IMR-90 (cell line): ENCODE results near the gene MPST. TPM values are rescaled to one million over a fixed set of nuclear protein-coding genes. Genes with fewer than 3 reads are reported as not detected.

Source experiments
- ATAC-seq: fragments of 200-7000 bp; cut with Tn5 transposase; 2 replicates; pipeline ENCODE4 v1.9.1; 2020; ENCODE audit warnings: low read depth, mild to moderate bottlenecking, moderate library complexity
- BruUV-seq: library from RNA; stranded (reverse); fragments of 400-500 nt; replicated peaks from 2 replicates; lab custom pipeline; 2021; lab: Mats Ljungman, UMichigan
- CTCF ChIA-PET: fragments of 300-600 bp; formaldehyde crosslinking; extraction: SDS; loops from one replicate; lab custom pipeline; 2021; ENCODE audit warnings: antibody characterized with exemption; lab: Yijun Ruan, JAX
- POLR2A ChIA-PET: fragments of 300-600 bp; sonication (Branson Sonifier 250); formaldehyde crosslinking; loops from one replicate; lab custom pipeline; 2022; ENCODE audit warnings: antibody characterized with exemption; ENCODE audit not compliant: unreplicated experiment; lab: Charles Lee
- DNase-seq: peaks from one replicate; pipeline ENCODE4 v3.0.0; 2013
- H2AFZ ChIP-seq: replicated peaks from 2 replicates; pipeline ENCODE3; 2013; ENCODE audit warnings: low read length, mild to moderate bottlenecking; ENCODE audit not compliant: poor library complexity
- H2AK5ac ChIP-seq: 2 replicates; pipeline ENCODE4 v1.6.1; 2013; ENCODE audit warnings: low read depth, low read length, inconsistent platforms
- H2AK9ac ChIP-seq: replicated peaks from 2 replicates; pipeline ENCODE3; 2013; ENCODE audit warnings: mild to moderate bottlenecking, low read depth, low read length, moderate library complexity; ENCODE audit not compliant: poor library complexity
- H2BK120ac ChIP-seq: 2 replicates; pipeline ENCODE4 v1.6.1; 2013; ENCODE audit warnings: low read depth, low read length, inconsistent platforms
- H2BK15ac ChIP-seq: 3 replicates; pipeline ENCODE4 v1.6.1; 2013; ENCODE audit warnings: low read depth, low read length, inconsistent platforms
- H2BK20ac ChIP-seq: 2 replicates; pipeline ENCODE4 v1.6.1; 2013; ENCODE audit warnings: low read depth, mild to moderate bottlenecking, inconsistent platforms, low read length, moderate library complexity
- H2BK5ac ChIP-seq: 2 replicates; pipeline ENCODE4 v1.6.1; 2013; ENCODE audit warnings: mild to moderate bottlenecking, low read depth, low read length, inconsistent platforms; ENCODE audit not compliant: poor library complexity, severe bottlenecking
- H3K14ac ChIP-seq: replicated peaks from 2 replicates; pipeline ENCODE4 v1.6.1; 2013; ENCODE audit warnings: low read depth, low read length, inconsistent platforms
- H3K18ac ChIP-seq: 2 replicates; pipeline ENCODE4 v1.6.1; 2013; ENCODE audit warnings: low read depth, low read length, control low read depth
- H3K23ac ChIP-seq: 2 replicates; pipeline ENCODE4 v1.6.1; 2013; ENCODE audit warnings: low read depth, low read length, inconsistent platforms
- H3K27ac ChIP-seq: 2 replicates; pipeline ENCODE4 v1.5.1; 2013; ENCODE audit warnings: mild to moderate bottlenecking, control low read depth, low read length; ENCODE audit not compliant: insufficient read depth
- H3K27me3 ChIP-seq: 2 replicates; pipeline ENCODE4 v1.6.1; 2013; ENCODE audit warnings: low read length; ENCODE audit not compliant: control insufficient read depth, insufficient read depth
- H3K36me3 ChIP-seq: 2 replicates; pipeline ENCODE4 v1.6.1; 2013; ENCODE audit warnings: low read length, mixed read lengths; ENCODE audit not compliant: control insufficient read depth, insufficient read depth
- H3K4ac ChIP-seq: 2 replicates; pipeline ENCODE4 v1.6.1; 2013; ENCODE audit warnings: low read depth, low read length, inconsistent platforms
- H3K4me1 ChIP-seq: 2 replicates; pipeline ENCODE4 v1.6.1; 2013; ENCODE audit warnings: low read length, mixed read lengths; ENCODE audit not compliant: control insufficient read depth, insufficient read depth
- H3K4me2 ChIP-seq: 2 replicates; pipeline ENCODE4 v1.6.1; 2013; ENCODE audit warnings: low read depth, mild to moderate bottlenecking, control low read depth, low read length, moderate library complexity
- H3K4me3 ChIP-seq: 2 replicates; pipeline ENCODE4 v1.5.1; 2013; ENCODE audit warnings: low read depth, mild to moderate bottlenecking, control low read depth, low read length, moderate library complexity; ENCODE audit not compliant: insufficient read depth
- H3K56ac ChIP-seq: 2 replicates; pipeline ENCODE4 v1.6.1; 2013; ENCODE audit warnings: low read length, inconsistent platforms; ENCODE audit not compliant: insufficient read depth; ENCODE audit errors: extremely low read depth
- H3K79me1 ChIP-seq, 2 experiments: 2 replicates each; pipeline ENCODE4 v1.6.1; 2013; ENCODE audit warnings: low read length in 2 of 2, inconsistent platforms in 1 of 2, low read depth in 1 of 2
- H3K9ac ChIP-seq: 2 replicates; pipeline ENCODE4 v1.6.1; 2013; ENCODE audit warnings: low read depth, low read length, control low read depth
- H3K9me1 ChIP-seq: 2 replicates; pipeline ENCODE4 v1.6.1; 2013; ENCODE audit warnings: low read length, inconsistent platforms; ENCODE audit not compliant: insufficient read depth
- H3K9me3 ChIP-seq: 2 replicates; pipeline ENCODE4 v1.6.1; 2013; ENCODE audit warnings: low read length; ENCODE audit not compliant: control insufficient read depth, insufficient read depth
- H4K20me1 ChIP-seq: 2 replicates; pipeline ENCODE4 v1.6.1; 2013; ENCODE audit warnings: low read length, inconsistent platforms; ENCODE audit not compliant: insufficient read depth
- H4K5ac ChIP-seq: 2 replicates; pipeline ENCODE4 v1.6.1; 2013; ENCODE audit warnings: mild to moderate bottlenecking, low read depth, low read length, control low read depth
- H4K8ac ChIP-seq, 2 experiments: 2 replicates each; pipeline ENCODE4 v1.6.1; 2013; ENCODE audit warnings: low read depth in 2 of 2, low read length in 2 of 2, control low read depth in 1 of 2, inconsistent platforms in 1 of 2
- H4K91ac ChIP-seq: 2 replicates; pipeline ENCODE4 v1.6.1; 2013; ENCODE audit warnings: low read depth, low read length, inconsistent platforms; ENCODE audit not compliant: insufficient read depth
- BHLHE40 ChIP-seq: fragments of 150-350 bp; IDR thresholded peaks from 2 replicates; pipeline ENCODE4 v1.6.1; 2016; ENCODE audit warnings: mild to moderate bottlenecking, low read depth, low read length
- FOS ChIP-seq: fragments of 150-350 bp; IDR thresholded peaks from 2 replicates; pipeline ENCODE4 v1.6.1; 2016; ENCODE audit warnings: low read depth, low read length
- MAFK ChIP-seq: IDR thresholded peaks from 2 replicates; pipeline ENCODE4 v1.6.1; 2012; ENCODE audit warnings: low read depth, low read length, improper control_type of control experiment
- MXI1 ChIP-seq: IDR thresholded peaks from 2 replicates; pipeline ENCODE4 v1.6.1; 2012; ENCODE audit warnings: low read depth, mild to moderate bottlenecking, low read length, moderate library complexity, borderline replicate concordance
- POLR2A ChIP-seq: IDR thresholded peaks from 2 replicates; pipeline ENCODE4 v1.6.1; 2012; ENCODE audit warnings: mild to moderate bottlenecking, low read depth, low read length
- RAD21 ChIP-seq: IDR thresholded peaks from 2 replicates; pipeline ENCODE4 v1.6.1; 2012; ENCODE audit warnings: low read length, improper control_type of control experiment
- RCOR1 ChIP-seq: IDR thresholded peaks from 2 replicates; pipeline ENCODE4 v1.6.1; 2012; ENCODE audit warnings: mild to moderate bottlenecking, low read length, improper control_type of control experiment; ENCODE audit not compliant: insufficient replicate concordance
- SMC3 ChIP-seq: fragments of 150-350 bp; IDR thresholded peaks from 2 replicates; pipeline ENCODE4 v1.6.1; 2016; ENCODE audit warnings: low read depth, mild to moderate bottlenecking, antibody characterized with exemption, low read length, moderate library complexity
- WGBS, 2 experiments: methylation state at CpG; one replicate each; pipeline versions ENCODE4 v1.1.5 to v1.1.7; 2013; ENCODE audit warnings: missing lambda C conversion rate in 2 of 2; ENCODE audit not compliant: insufficient read length in 1 of 2; ENCODE audit errors: extremely low coverage in 2 of 2; 5-methylcytosine and 5-hydroxymethylcytosine counted together
- dilution Hi-C: fragments of 300-500 bp; cut with HindIII; formaldehyde crosslinking; loops from one replicate; pipeline ENCODE4 v1.14.3; 2018; ENCODE audit warnings: low sequenced_read_pairs; ENCODE audit not compliant: unreplicated experiment
- in situ Hi-C: fragments of 300-500 bp; cut with MboI; formaldehyde crosslinking; loops from 3 replicates; pipeline ENCODE4 v1.14.3; 2019; ENCODE audit warnings: low sequenced_read_pairs, inconsistent platforms, mixed read lengths
- intact Hi-C: fragments of 100-400 bp; cut with micrococcal nuclease; formaldehyde crosslinking; loops from 2 replicates; pipeline ENCODE4 v1.10.0; 2022
- polyA plus RNA-seq, 3 experiments: library from polyadenylated mRNA; depleted of rRNA; stranded (reverse); fragments of >200 nt; gene quantifications; 2 replicates each; pipeline ENCODE4 v1.2.3, GENCODE V29; 2012; ENCODE audit warnings: low replicate concordance in 1 of 3
- total RNA-seq: library from RNA; depleted of rRNA; stranded (reverse); fragments of >200 nt; gene quantifications from 2 replicates; pipeline ENCODE4 v1.2.3, GENCODE V29; 2012
- TF ChIP-seq, protein P1 (sequence below): fragments of 150-350 bp; IDR thresholded peaks from 2 replicates; pipeline ENCODE4 v1.6.1; 2017; ENCODE audit warnings: mild to moderate bottlenecking, antibody characterized with exemption, low read length, low read depth
- TF ChIP-seq, protein P2 (sequence below): fragments of 150-350 bp; IDR thresholded peaks from 2 replicates; pipeline ENCODE4 v1.6.1; 2016; ENCODE audit warnings: low read depth, mild to moderate bottlenecking, low read length, moderate library complexity, borderline replicate concordance
- TF ChIP-seq, protein P3 (sequence below): conservative IDR thresholded peaks from 2 replicates; pipeline ENCODE4 v1.5.1; 2012; ENCODE audit warnings: mild to moderate bottlenecking, low read depth, low read length, improper control_type of control experiment

The MPST gene
- total and polyA plus RNA-seq, 2 of the 4 experiments (the other 2 are of a cell fraction) = 19.2 to 43.0 TPM

DNA sequence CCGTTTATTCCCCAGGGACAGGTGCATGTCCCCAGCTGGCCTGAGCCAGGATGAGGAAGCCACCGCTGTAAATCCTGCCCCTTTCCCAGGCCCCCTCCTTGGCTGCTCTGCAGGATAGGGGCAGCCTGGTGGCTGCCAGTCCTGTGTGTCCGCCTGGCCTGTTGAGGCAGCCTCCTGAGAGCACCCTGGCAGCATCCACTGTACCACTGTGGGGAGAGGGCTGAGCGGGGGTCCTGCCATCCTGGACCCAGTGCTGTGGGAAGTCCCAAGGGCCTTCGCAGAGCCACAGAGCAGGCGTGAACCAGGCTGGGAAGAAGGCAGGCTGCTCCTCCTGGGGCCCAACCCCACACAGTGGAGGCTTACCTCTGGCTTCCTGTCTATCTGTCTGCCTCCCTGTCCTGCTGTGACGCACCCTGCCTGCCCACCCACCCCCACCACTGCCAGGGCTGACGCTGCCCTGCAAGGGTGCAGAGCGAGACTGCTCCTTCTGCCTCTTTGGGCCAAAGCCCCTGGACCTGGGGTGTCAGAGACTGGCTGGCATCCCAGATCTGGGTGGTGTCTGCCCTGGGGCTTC is 40.4 kb downstream of the MPST start:
- H2BK20ac ChIP-seq = no peak overlapping the region
- ATAC-seq = no peak
- intact Hi-C loops (no loop called here), in situ Hi-C loops (no loop called here), dilution Hi-C loops (no loop called here)
- no TSS peak for BruUV-seq
- no peaks in the 10 kb centered on the region for H3K79me1 ChIP-seq
- H4K20me1 ChIP-seq = no peaks in the 10 kb centered on the region
- no peak overlapping the region for H2BK120ac ChIP-seq
- no peak overlapping the region for H3K4me2 ChIP-seq
- H3K4ac ChIP-seq = no peak overlapping the region
- POLR2A ChIA-PET = no interaction called here
- H3K4me1 ChIP-seq = no peaks in the 10 kb centered on the region
- CTCF ChIA-PET = no interaction called here
- H3K9me3 ChIP-seq = no peaks in the 10 kb centered on the region
- no peaks in the 10 kb centered on the region for H3K27me3 ChIP-seq
- no peak for DNase-seq
- H2AK9ac ChIP-seq = no peak overlapping the region
- no peak overlapping the region for H2BK5ac ChIP-seq
- H3K56ac ChIP-seq = no peak overlapping the region
- H3K23ac ChIP-seq = no peak overlapping the region
- H2AFZ ChIP-seq = no peak overlapping the region
- H3K9me1 ChIP-seq = no peaks in the 10 kb centered on the region
- no peak overlapping the region for H3K18ac ChIP-seq
- WGBS, 2 experiments = 67% methylated on average over 1 of the region's 9 CpGs; no CpG with 5 or more reads in 1 of the 2 experiments
- no peak overlapping the region for H4K91ac ChIP-seq
- no peak overlapping the region for H4K8ac ChIP-seq
- no peak for TF ChIP-seq FOS
- TF ChIP-seq, protein P1, sequence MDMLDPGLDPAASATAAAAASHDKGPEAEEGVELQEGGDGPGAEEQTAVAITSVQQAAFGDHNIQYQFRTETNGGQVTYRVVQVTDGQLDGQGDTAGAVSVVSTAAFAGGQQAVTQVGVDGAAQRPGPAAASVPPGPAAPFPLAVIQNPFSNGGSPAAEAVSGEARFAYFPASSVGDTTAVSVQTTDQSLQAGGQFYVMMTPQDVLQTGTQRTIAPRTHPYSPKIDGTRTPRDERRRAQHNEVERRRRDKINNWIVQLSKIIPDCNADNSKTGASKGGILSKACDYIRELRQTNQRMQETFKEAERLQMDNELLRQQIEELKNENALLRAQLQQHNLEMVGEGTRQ = no peak
- TF ChIP-seq MAFK = no peak
- no peak for TF ChIP-seq SMC3
- TF ChIP-seq, protein P2, sequence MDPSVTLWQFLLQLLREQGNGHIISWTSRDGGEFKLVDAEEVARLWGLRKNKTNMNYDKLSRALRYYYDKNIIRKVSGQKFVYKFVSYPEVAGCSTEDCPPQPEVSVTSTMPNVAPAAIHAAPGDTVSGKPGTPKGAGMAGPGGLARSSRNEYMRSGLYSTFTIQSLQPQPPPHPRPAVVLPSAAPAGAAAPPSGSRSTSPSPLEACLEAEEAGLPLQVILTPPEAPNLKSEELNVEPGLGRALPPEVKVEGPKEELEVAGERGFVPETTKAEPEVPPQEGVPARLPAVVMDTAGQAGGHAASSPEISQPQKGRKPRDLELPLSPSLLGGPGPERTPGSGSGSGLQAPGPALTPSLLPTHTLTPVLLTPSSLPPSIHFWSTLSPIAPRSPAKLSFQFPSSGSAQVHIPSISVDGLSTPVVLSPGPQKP = no peak
- no peak for TF ChIP-seq POLR2A
- no peak for TF ChIP-seq RAD21
- TF ChIP-seq, protein P3, sequence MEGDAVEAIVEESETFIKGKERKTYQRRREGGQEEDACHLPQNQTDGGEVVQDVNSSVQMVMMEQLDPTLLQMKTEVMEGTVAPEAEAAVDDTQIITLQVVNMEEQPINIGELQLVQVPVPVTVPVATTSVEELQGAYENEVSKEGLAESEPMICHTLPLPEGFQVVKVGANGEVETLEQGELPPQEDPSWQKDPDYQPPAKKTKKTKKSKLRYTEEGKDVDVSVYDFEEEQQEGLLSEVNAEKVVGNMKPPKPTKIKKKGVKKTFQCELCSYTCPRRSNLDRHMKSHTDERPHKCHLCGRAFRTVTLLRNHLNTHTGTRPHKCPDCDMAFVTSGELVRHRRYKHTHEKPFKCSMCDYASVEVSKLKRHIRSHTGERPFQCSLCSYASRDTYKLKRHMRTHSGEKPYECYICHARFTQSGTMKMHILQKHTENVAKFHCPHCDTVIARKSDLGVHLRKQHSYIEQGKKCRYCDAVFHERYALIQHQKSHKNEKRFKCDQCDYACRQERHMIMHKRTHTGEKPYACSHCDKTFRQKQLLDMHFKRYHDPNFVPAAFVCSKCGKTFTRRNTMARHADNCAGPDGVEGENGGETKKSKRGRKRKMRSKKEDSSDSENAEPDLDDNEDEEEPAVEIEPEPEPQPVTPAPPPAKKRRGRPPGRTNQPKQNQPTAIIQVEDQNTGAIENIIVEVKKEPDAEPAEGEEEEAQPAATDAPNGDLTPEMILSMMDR = no peak
- TF ChIP-seq BHLHE40 = no peak
- no peak for TF ChIP-seq RCOR1
- TF ChIP-seq MXI1 = no peak
- peaks cover 37% of the 10 kb centered on the region for H3K36me3 ChIP-seq
- no peak overlapping the region for H3K9ac ChIP-seq
- H2BK15ac ChIP-seq = no peak overlapping the region
- no peak overlapping the region for H4K5ac ChIP-seq
- H2AK5ac ChIP-seq = no peak overlapping the region
- H3K27ac ChIP-seq = no peak overlapping the region
- H3K14ac ChIP-seq = no peak overlapping the region
- no peak overlapping the region for H3K4me3 ChIP-seq
